H9 (cell line): Measurements from ENCODE around the gene UST. TPM values are rescaled to one million over a fixed set of nuclear protein-coding genes. Genes with fewer than 3 reads are reported as not detected.

Experiments
- DNase-seq: peaks from one replicate; pipeline ENCODE4 v3.0.0-alpha.2; 2017
- H2AFZ ChIP-seq: one replicate; pipeline ENCODE4 v1.6.1; 2013; ENCODE audit warnings: mild to moderate bottlenecking, low read length, control low read depth, moderate library complexity
- H2AK5ac ChIP-seq: 2 replicates; pipeline ENCODE4 v1.6.1; 2013; ENCODE audit warnings: low read length, control low read depth, mixed read lengths; ENCODE audit not compliant: insufficient read length
- H2BK120ac ChIP-seq: one replicate; pipeline ENCODE4 v1.6.1; 2013; ENCODE audit warnings: low read depth, mild to moderate bottlenecking, low read length, control low read depth, inconsistent platforms; ENCODE audit not compliant: poor library complexity, severe bottlenecking
- H2BK12ac ChIP-seq: 2 replicates; pipeline ENCODE4 v1.6.1; 2013; ENCODE audit warnings: low read length, control low read depth, mixed read lengths, low read depth; ENCODE audit not compliant: insufficient read length
- H2BK15ac ChIP-seq: 2 replicates; pipeline ENCODE4 v1.6.1; 2013; ENCODE audit warnings: low read depth, low read length, control low read depth
- H2BK20ac ChIP-seq: one replicate; pipeline ENCODE4 v1.6.1; 2013; ENCODE audit warnings: low read depth, mild to moderate bottlenecking, low read length, control low read depth, inconsistent platforms; ENCODE audit not compliant: poor library complexity, severe bottlenecking
- H2BK5ac ChIP-seq: 2 replicates; pipeline ENCODE4 v1.6.1; 2013; ENCODE audit warnings: low read length, control low read depth, mixed read lengths; ENCODE audit not compliant: insufficient read length
- H3K14ac ChIP-seq: 2 replicates; pipeline ENCODE4 v1.6.1; 2013; ENCODE audit warnings: low read length, control low read depth; ENCODE audit not compliant: insufficient read depth
- H3K18ac ChIP-seq: 2 replicates; pipeline ENCODE4 v1.6.1; 2013; ENCODE audit warnings: low read depth, mild to moderate bottlenecking, mixed read lengths, low read length, control low read depth; ENCODE audit not compliant: insufficient read length
- H3K23ac ChIP-seq: 2 replicates; pipeline ENCODE4 v1.6.1; 2013; ENCODE audit warnings: low read length, control low read depth, mixed read lengths, low read depth; ENCODE audit not compliant: insufficient read length
- H3K23me2 ChIP-seq: 2 replicates; pipeline ENCODE4 v1.6.1; 2013; ENCODE audit warnings: low read depth, mild to moderate bottlenecking, mixed read lengths, low read length, control low read depth; ENCODE audit not compliant: insufficient read length, poor library complexity, severe bottlenecking
- H3K27ac ChIP-seq: 2 replicates; pipeline ENCODE4 v1.5.1; 2013; ENCODE audit warnings: low read length, control low read depth, mixed read lengths, low read depth; ENCODE audit not compliant: insufficient read length
- H3K27me3 ChIP-seq: 2 replicates; pipeline ENCODE4 v1.6.1; 2013; ENCODE audit warnings: low read length, control low read depth, inconsistent platforms; ENCODE audit not compliant: insufficient read depth
- H3K4ac ChIP-seq: 2 replicates; pipeline ENCODE4 v1.6.1; 2013; ENCODE audit warnings: low read depth, mild to moderate bottlenecking, control low read depth, inconsistent platforms, low read length, moderate library complexity
- H3K4me1 ChIP-seq: 2 replicates; pipeline ENCODE4 v1.6.1; 2013; ENCODE audit warnings: low read length, control low read depth, inconsistent platforms; ENCODE audit not compliant: insufficient read depth
- H3K4me2 ChIP-seq: 2 replicates; pipeline ENCODE4 v1.6.1; 2013; ENCODE audit warnings: low read length, control low read depth, mixed read lengths; ENCODE audit not compliant: insufficient read length, insufficient read depth
- H3K56ac ChIP-seq: 2 replicates; pipeline ENCODE4 v1.6.1; 2013; ENCODE audit warnings: low read depth, mild to moderate bottlenecking, mixed read lengths, low read length, control low read depth; ENCODE audit not compliant: insufficient read length
- H3K79me1 ChIP-seq: 2 replicates; pipeline ENCODE4 v1.6.1; 2013; ENCODE audit warnings: low read depth, mild to moderate bottlenecking, moderate library complexity, low read length, control low read depth, inconsistent platforms; ENCODE audit not compliant: insufficient read depth, poor library complexity, severe bottlenecking
- H3K79me2 ChIP-seq: 2 replicates; pipeline ENCODE4 v1.6.1; 2013; ENCODE audit warnings: low read length, control low read depth, inconsistent platforms; ENCODE audit not compliant: insufficient read depth
- H3K9ac ChIP-seq: 2 replicates; pipeline ENCODE4 v1.6.1; 2013; ENCODE audit warnings: low read length, control low read depth, mixed read lengths; ENCODE audit not compliant: insufficient read length; ENCODE audit errors: extremely low read depth
- H3K9me3 ChIP-seq: one replicate; pipeline ENCODE4 v1.6.1; 2013; ENCODE audit warnings: low read depth, low read length, inconsistent platforms; ENCODE audit not compliant: control insufficient read depth
- H3T11ph ChIP-seq: one replicate; pipeline ENCODE4 v1.6.1; 2013; ENCODE audit warnings: mild to moderate bottlenecking, low read length, control low read depth, inconsistent platforms
- H4K20me1 ChIP-seq: one replicate; pipeline ENCODE4 v1.6.1; 2013; ENCODE audit not compliant: control insufficient read depth, insufficient read length, insufficient read depth
- H4K5ac ChIP-seq: 2 replicates; pipeline ENCODE4 v1.6.1; 2013; ENCODE audit warnings: low read depth, mild to moderate bottlenecking, mixed read lengths, low read length, control low read depth; ENCODE audit not compliant: insufficient read length
- H4K8ac ChIP-seq: replicated peaks from 2 replicates; pipeline ENCODE4 v1.6.1; 2013; ENCODE audit warnings: low read length, control low read depth, mixed read lengths, low read depth; ENCODE audit not compliant: insufficient read length
- H4K91ac ChIP-seq: 2 replicates; pipeline ENCODE4 v1.6.1; 2013; ENCODE audit warnings: low read depth, mild to moderate bottlenecking, moderate library complexity, mixed read lengths, low read length, control low read depth; ENCODE audit not compliant: insufficient read length
- H3K27ac Mint-ChIP-seq, 3 experiments: 2 replicates in 2 of 3; 3 replicates in 1 of 3; pipeline ENCODE4 v1.8.0; 2020 to 2021; ENCODE audit warnings: mixed read lengths in 3 of 3, mild to moderate bottlenecking in 1 of 3, moderate library complexity in 1 of 3
- H3K27me3 Mint-ChIP-seq: 2 replicates; pipeline ENCODE4 v1.8.0; 2021; ENCODE audit warnings: low read depth, mild to moderate bottlenecking, moderate library complexity, mixed read lengths
- H3K36me3 Mint-ChIP-seq, 3 experiments: 2 replicates in 2 of 3; 3 replicates in 1 of 3; pipeline ENCODE4 v1.8.0; 2020 to 2021; ENCODE audit warnings: low read depth in 3 of 3, mixed read lengths in 3 of 3; ENCODE audit not compliant: insufficient read depth in 1 of 3
- H3K4me1 Mint-ChIP-seq, 2 experiments: 2 replicates each; pipeline ENCODE4 v1.8.0; 2020; ENCODE audit warnings: mixed read lengths in 2 of 2
- H3K4me3 Mint-ChIP-seq, 2 experiments: 2 replicates in 1 of 2; 3 replicates in 1 of 2; pipeline ENCODE4 v1.8.0; 2020 to 2021; ENCODE audit warnings: mild to moderate bottlenecking in 2 of 2, mixed read lengths in 2 of 2, moderate library complexity in 1 of 2
- H3K9me3 Mint-ChIP-seq, 2 experiments: 2 replicates in 1 of 2; 3 replicates in 1 of 2; pipeline ENCODE4 v1.8.0; 2020; ENCODE audit warnings: mild to moderate bottlenecking in 2 of 2, mixed read lengths in 2 of 2, moderate library complexity in 1 of 2
- CTCF ChIP-seq: fragments of 200-600 bp; sonication (generic); conservative IDR thresholded peaks from 3 replicates; pipeline ENCODE4 v1.8.0; 2021; ENCODE audit warnings: antibody characterized with exemption, mild to moderate bottlenecking
- WGBS: extraction: QIAGEN DNeasy Blood & Tissue Kit; methylation state at CpG from one replicate; pipeline ENCODE4 v1.1.7; 2013; ENCODE audit warnings: missing lambda C conversion rate, low lambda C conversion rate, mixed read lengths; ENCODE audit not compliant: insufficient read length; ENCODE audit errors: extremely low coverage; 5-methylcytosine and 5-hydroxymethylcytosine counted together
- total RNA-seq: library from RNA; stranded (reverse); gene quantifications from 2 replicates; pipeline ENCODE4 v1.2.1, GENCODE V29; 2021

The UST gene
- total RNA-seq, 1 experiment from 2014 or later, result 14.4 TPM

GRCh38 chr6:148700741-148701311 is 46.0 kb upstream of the UST start:
- H3K56ac ChIP-seq, result no peak overlapping the region
- DNase-seq, result no peak
- H2AK5ac ChIP-seq, result no peak overlapping the region
- no peaks in the 10 kb centered on the region for H3K79me1 ChIP-seq
- no peaks in the 10 kb centered on the region for H3K9me3 ChIP-seq
- H4K91ac ChIP-seq, result no peak overlapping the region
- H2AFZ ChIP-seq, result peak overlapping the region; percentile 52
- no peak overlapping the region for H3K23ac ChIP-seq
- no peak overlapping the region for H3K14ac ChIP-seq
- H3K4me1 ChIP-seq, result no peaks in the 10 kb centered on the region
- H3K27me3 Mint-ChIP-seq, result peaks cover 2% of the 10 kb centered on the region
- TF ChIP-seq CTCF, result no peak
- no peak overlapping the region for H2BK5ac ChIP-seq
- no peak overlapping the region for H3K9ac ChIP-seq
- H3K9me3 Mint-ChIP-seq, result peaks cover 7 to 15% of the 10 kb centered on the region in 2 experiments; a peak in 4 of 5 replicates
- H3K27ac Mint-ChIP-seq, result no peak overlapping the region
- peaks cover 3 to 11% (median 6%) of the 10 kb centered on the region in 3 experiments; a peak in 5 of 7 replicates for H3K36me3 Mint-ChIP-seq
- no peak overlapping the region for H4K5ac ChIP-seq
- H3K27me3 ChIP-seq, result no peaks in the 10 kb centered on the region
- H4K8ac ChIP-seq, result no peak overlapping the region
- H3K18ac ChIP-seq, result no peak overlapping the region
- no peak overlapping the region for H2BK15ac ChIP-seq
- H3K23me2 ChIP-seq, result no peaks in the 10 kb centered on the region
- H3K4me1 Mint-ChIP-seq, result peaks cover 3 to 4% of the 10 kb centered on the region in 2 experiments
- no peaks in the 10 kb centered on the region for H4K20me1 ChIP-seq
- no peak overlapping the region for H3K4ac ChIP-seq
- WGBS, result no CpG with 5 or more reads among the region's 8 CpGs
- no peak overlapping the region for H3T11ph ChIP-seq
- no peaks in the 10 kb centered on the region for H3K79me2 ChIP-seq
- no peak overlapping the region for H2BK120ac ChIP-seq
- H2BK12ac ChIP-seq, result no peak overlapping the region
- H3K27ac ChIP-seq, result no peak overlapping the region
- no peak overlapping the region for H3K4me3 Mint-ChIP-seq
- H3K4me2 ChIP-seq, result no peak overlapping the region
- no peak overlapping the region for H2BK20ac ChIP-seq
